Omental fat pad (tissue), 4 donors: Measurements from ENCODE around the gene MT1A. TPM values are rescaled to one million over a fixed set of nuclear protein-coding genes. Genes with fewer than 3 reads are reported as not detected.

Experiments used
- ATAC-seq: fragments of 150-250 bp; one replicate; pipeline ENCODE4 v1.9.1; 2016; ENCODE audit warnings: mild to moderate bottlenecking, moderate library complexity; ENCODE audit not compliant: low FRiP score
- DNase-seq: peaks from one replicate; pipeline ENCODE4 v3.0.0-alpha.2; 2019; ENCODE audit warnings: low spot score
- CTCF ChIP-seq, 3 donors: fragments of 450-650 bp; IDR thresholded peaks; one replicate each; pipeline ENCODE4 v1.5.1; 2016 to 2017; ENCODE audit warnings: antibody characterized with exemption in 3 of 3, mild to moderate bottlenecking in 3 of 3, moderate library complexity in 2 of 3
- total RNA-seq, 4 donors: library from RNA; depleted of rRNA; stranded (reverse); fragments of >200 nt; gene quantifications; one replicate each; pipeline ENCODE4 v1.1.0, GENCODE V29; 2016

Gene MT1A
- total RNA-seq, 4 donors from 2014 or later = 88.4 to 1,854 (median 643) TPM

DNA sequence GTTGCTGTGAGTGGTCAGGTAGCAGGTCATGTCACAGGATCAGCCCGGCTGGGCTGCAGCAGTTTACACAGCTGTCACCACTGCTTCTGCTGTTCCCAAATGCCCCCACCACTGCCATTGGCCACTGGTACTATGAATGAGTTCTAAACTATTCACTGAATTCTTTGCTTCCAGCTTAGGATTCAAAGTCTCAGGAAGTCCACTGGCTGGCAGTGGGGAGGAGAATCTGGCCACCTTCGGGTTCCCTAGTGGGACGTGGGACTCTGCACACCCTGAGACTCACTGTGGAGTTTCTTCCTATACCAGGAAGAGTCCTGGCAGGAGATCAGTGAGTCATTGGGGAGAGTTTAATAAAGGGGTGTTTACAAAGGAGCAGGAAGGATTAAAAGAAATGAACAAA lies 50.7 kb downstream of the MT1A start:
- DNase-seq = no peak
- TF ChIP-seq CTCF (IDR thresholded peaks at IDR 0.05) = no peak
- no peak for ATAC-seq

Other genes starting within 250 kb of the MT1A start
- gene AMFR, start 213.1 kb upstream of the MT1A start, total RNA-seq = 100 to 1,000 TPM; 126 to 215 (median 162) TPM
- gene NUDT21, start 187.3 kb upstream of the MT1A start, total RNA-seq = 10 to 100 TPM; 41.6 to 53.4 (median 46.0) TPM
- 10 to 100 TPM; 19.1 to 58.2 (median 30.9) TPM for gene OGFOD1, start 187.1 kb upstream of the MT1A start, total RNA-seq
- 10 to 100 TPM; 21.9 to 51.9 (median 37.5) TPM for gene BBS2, start 118.6 kb upstream of the MT1A start, total RNA-seq
- not detected for gene MT4, start 73.6 kb upstream of the MT1A start, total RNA-seq
- gene MT3, start 49.1 kb upstream of the MT1A start, total RNA-seq = not detected
- gene MT2A, start 30.1 kb upstream of the MT1A start, total RNA-seq = 1,000 to 10,000 TPM in 2 of 4 donors, 100 to 1,000 TPM in 2; 301 to 1,668 (median 935) TPM
- gene MT1E, start 12.9 kb upstream of the MT1A start, total RNA-seq = 1,000 to 10,000 TPM in 2 of 4 donors, 100 to 1,000 TPM in 2; 386 to 3,925 (median 1,028) TPM
- gene MT1M, start 6.0 kb upstream of the MT1A start, total RNA-seq = 100 to 1,000 TPM in 2 of 4 donors, 10 to 100 TPM in 2; 43.1 to 339 (median 186) TPM
- gene MT1B, start 13.2 kb downstream of the MT1A start, total RNA-seq = not detected
- 100 to 1,000 TPM in 1 of 4 donors, 10 to 100 TPM in 2, 1 to 10 TPM in 1; 9.8 to 199 (median 43.6) TPM for gene MT1F, start 19.3 kb downstream of the MT1A start, total RNA-seq
- 1,000 to 10,000 TPM in 1 of 4 donors, 100 to 1,000 TPM in 1, 10 to 100 TPM in 2; 31.4 to 1,270 (median 197) TPM for gene MT1G, start 29.4 kb downstream of the MT1A start, total RNA-seq
- gene MT1H, start 31.1 kb downstream of the MT1A start, total RNA-seq = 10 to 100 TPM in 2 of 4 donors, not detected in 2; 11.9 to 23.3 TPM
- gene MT1X, start 43.8 kb downstream of the MT1A start, total RNA-seq = 1,000 to 10,000 TPM; 1,336 to 3,452 (median 1,838) TPM
- 10 to 100 TPM; 21.6 to 55.5 (median 37.7) TPM for gene NUP93, start 91.5 kb downstream of the MT1A start, total RNA-seq
- not detected for gene SLC12A3, start 226.5 kb downstream of the MT1A start, total RNA-seq